OCI-LY1 (cell line): Measurements from ENCODE around the gene ABCA5.

Experiments
- H2AFZ ChIP-seq: fragments of 200-600 bp; sonication (generic), shearing (Covaris generic); 2 replicates; pipeline ENCODE4 v1.6.0; 2014; ENCODE audit warnings: antibody characterized with exemption, mild to moderate bottlenecking, low read length
- H3F3A ChIP-seq: fragments of 200-600 bp; sonication (generic), shearing (Covaris generic); 2 replicates; pipeline ENCODE4 v1.6.0; 2014; ENCODE audit warnings: mild to moderate bottlenecking, antibody characterized with exemption, low read length, moderate library complexity; ENCODE audit not compliant: insufficient read depth
- H3K27ac ChIP-seq: fragments of 200-600 bp; sonication (generic); 2 replicates; pipeline ENCODE4 v1.5.1; 2014; ENCODE audit warnings: low read length, mixed run types, mild to moderate bottlenecking, low read depth; ENCODE audit not compliant: poor library complexity, severe bottlenecking
- H3K27me3 ChIP-seq: fragments of 200-600 bp; sonication (generic); 2 replicates; pipeline ENCODE4 v1.6.0; 2014; ENCODE audit warnings: antibody characterized with exemption, mild to moderate bottlenecking, low read length, moderate library complexity; ENCODE audit not compliant: insufficient read depth
- H3K36me3 ChIP-seq: fragments of 200-600 bp; sonication (generic); 2 replicates; pipeline ENCODE4 v1.6.1; 2014; ENCODE audit warnings: mild to moderate bottlenecking, antibody characterized with exemption, low read length, moderate library complexity, mixed read lengths; ENCODE audit not compliant: insufficient read depth
- H3K4me1 ChIP-seq: fragments of 200-600 bp; sonication (generic); 2 replicates; pipeline ENCODE4 v1.5.1; 2014; ENCODE audit warnings: mild to moderate bottlenecking, low read length, moderate library complexity; ENCODE audit not compliant: insufficient read depth, severe bottlenecking
- H3K4me2 ChIP-seq: fragments of 200-600 bp; sonication (generic), shearing (Covaris generic); 2 replicates; pipeline ENCODE4 v1.6.1; 2014; ENCODE audit warnings: low read length
- H3K4me3 ChIP-seq: fragments of 200-600 bp; sonication (generic); 2 replicates; pipeline ENCODE4 v1.5.1; 2014; ENCODE audit warnings: low read length, low read depth, mild to moderate bottlenecking, mixed read lengths; ENCODE audit not compliant: poor library complexity, severe bottlenecking
- H3K79me2 ChIP-seq: fragments of 200-600 bp; shearing (Covaris generic); 2 replicates; pipeline ENCODE4 v1.6.1; 2016; ENCODE audit warnings: mixed run types, low read length, mixed read lengths; ENCODE audit not compliant: insufficient read depth
- H3K9ac ChIP-seq: fragments of 200-600 bp; sonication (generic), shearing (Covaris generic); 2 replicates; pipeline ENCODE4 v1.6.1; 2014; ENCODE audit warnings: mild to moderate bottlenecking, low read length, mixed read lengths
- H3K9me2 ChIP-seq: fragments of 200-600 bp; sonication (generic), shearing (Covaris generic); 2 replicates; pipeline ENCODE4 v1.6.1; 2014; ENCODE audit warnings: low read depth, mild to moderate bottlenecking, low read length, mixed read lengths
- H3K9me3 ChIP-seq: fragments of 200-600 bp; shearing (Covaris generic); 2 replicates; pipeline ENCODE4 v1.6.1; 2014; ENCODE audit warnings: low read length, mixed read lengths
- H4K20me1 ChIP-seq: fragments of 200-600 bp; sonication (generic), shearing (Covaris generic); 2 replicates; pipeline ENCODE4 v1.6.0; 2016; ENCODE audit warnings: mild to moderate bottlenecking, low read length; ENCODE audit not compliant: insufficient read depth
- CTCF ChIP-seq: fragments of 200-600 bp; sonication (generic), shearing (Covaris generic); IDR thresholded peaks from 2 replicates; pipeline ENCODE4 v1.5.1; 2017; ENCODE audit warnings: mild to moderate bottlenecking, antibody characterized with exemption, low read length, moderate library complexity, mixed read lengths
- EZH2 ChIP-seq: fragments of 200-600 bp; sonication (generic), shearing (Covaris generic); IDR thresholded peaks from 2 replicates; pipeline ENCODE4 v1.8.0; 2017; ENCODE audit warnings: borderline replicate concordance, mixed run types, mild to moderate bottlenecking, antibody characterized with exemption, low read length, moderate library complexity, mixed read lengths

Gene ABCA5

GRCh38 chr17:69269131-69269998 lies 57.6 kb downstream of the ABCA5 start:
- H3K4me2 ChIP-seq, result no peak overlapping the region
- H3K4me1 ChIP-seq, result no peaks in the 10 kb centered on the region
- H3K27me3 ChIP-seq, result no peaks in the 10 kb centered on the region
- TF ChIP-seq EZH2 (no peak), CTCF (no peak)
- H3K4me3 ChIP-seq, result no peak overlapping the region
- H3K9me2 ChIP-seq, result no peaks in the 10 kb centered on the region
- no peak overlapping the region for H3K27ac ChIP-seq
- H2AFZ ChIP-seq, result no peak overlapping the region
- H3K79me2 ChIP-seq, result no peaks in the 10 kb centered on the region
- no peaks in the 10 kb centered on the region for H3K36me3 ChIP-seq
- H3K9ac ChIP-seq, result no peak overlapping the region
- H4K20me1 ChIP-seq, result no peaks in the 10 kb centered on the region
- no peaks in the 10 kb centered on the region for H3K9me3 ChIP-seq
- H3F3A ChIP-seq, result no peaks in the 10 kb centered on the region

- Histone ChIP-seq H3K9ac (no peak overlapping the region), H3K79me2 (no peaks in the 10 kb centered on the region), H3K27ac (no peak overlapping the region), H3K4me2 (no peak overlapping the region), H3K9me2 (no peaks in the 10 kb centered on the region), H4K20me1 (no peaks in the 10 kb centered on the region), H3K4me3 (no peak overlapping the region), H3K4me1 (no peaks in the 10 kb centered on the region), H3K36me3 (no peaks in the 10 kb centered on the region), H3F3A (no peaks in the 10 kb centered on the region), H3K9me3 (no peaks in the 10 kb centered on the region), H2AFZ (no peak overlapping the region), H3K27me3 (no peaks in the 10 kb centered on the region)
- TF ChIP-seq CTCF (no peak), EZH2 (no peak)
Observed at GRCh38 chr17:69268543-69269014, 58.4 kb downstream of the ABCA5 start.

- no peak overlapping the region for H3K9ac ChIP-seq
- no peak for TF ChIP-seq CTCF
- no peak for TF ChIP-seq EZH2
- H3K36me3 ChIP-seq, result no peaks in the 10 kb centered on the region
- H3F3A ChIP-seq, result no peaks in the 10 kb centered on the region
- no peaks in the 10 kb centered on the region for H3K9me2 ChIP-seq
- no peak overlapping the region for H3K4me2 ChIP-seq
- H4K20me1 ChIP-seq, result no peaks in the 10 kb centered on the region
- H3K9me3 ChIP-seq, result no peaks in the 10 kb centered on the region
- H3K4me3 ChIP-seq, result no peak overlapping the region
- no peak overlapping the region for H3K27ac ChIP-seq
- no peaks in the 10 kb centered on the region for H3K27me3 ChIP-seq
- H2AFZ ChIP-seq, result no peak overlapping the region
- no peaks in the 10 kb centered on the region for H3K79me2 ChIP-seq
- no peaks in the 10 kb centered on the region for H3K4me1 ChIP-seq
Observed at GRCh38 chr17:69267219-69267618, 59.7 kb downstream of the ABCA5 start.
